DND-41 (cell line): ENCODE measurements around the gene TAGLN2.

Experiments used
- ATAC-seq: fragments of 200-7000 bp; cut with Tn5 transposase; 3 replicates; pipeline ENCODE4 v1.9.1; 2021; ENCODE audit warnings: low read depth; ENCODE audit not compliant: insufficient read depth
- DNase-seq: peaks from one replicate; pipeline ENCODE4 v3.0.0-alpha.2; 2020
- H2AFZ ChIP-seq: 2 replicates; pipeline ENCODE4 v1.6.0; 2012; ENCODE audit warnings: low read depth, low read length
- H3K27ac ChIP-seq: 2 replicates; pipeline ENCODE4 v1.5.1; 2012; ENCODE audit warnings: low read length, inconsistent platforms
- H3K27me3 ChIP-seq: fragments of 200-600 bp; sonication (generic); 2 replicates; pipeline ENCODE4 v1.6.0; 2012; ENCODE audit warnings: low read length, mild to moderate bottlenecking, inconsistent platforms; ENCODE audit not compliant: insufficient read depth, poor library complexity
- H3K36me3 ChIP-seq: 2 replicates; pipeline ENCODE4 v1.5.1; 2012; ENCODE audit warnings: low read length, inconsistent platforms; ENCODE audit not compliant: insufficient read depth
- H3K4me1 ChIP-seq: 2 replicates; pipeline ENCODE4 v1.5.1; 2012; ENCODE audit warnings: mild to moderate bottlenecking, low read length; ENCODE audit not compliant: insufficient read depth
- H3K4me2 ChIP-seq: 2 replicates; pipeline ENCODE4 v1.6.0; 2012; ENCODE audit warnings: mild to moderate bottlenecking, moderate library complexity, low read length, inconsistent platforms; ENCODE audit not compliant: insufficient read depth
- H3K4me3 ChIP-seq, 2 experiments: fragments of 200-600 bp in 1 of 2; shearing (Covaris generic) in 1 of 2; 2 replicates each; pipeline ENCODE4 v1.5.1; 2012 to 2016; ENCODE audit warnings: inconsistent platforms in 2 of 2, low read length in 2 of 2, mild to moderate bottlenecking in 2 of 2, low read depth in 1 of 2, moderate library complexity in 1 of 2
- H3K79me2 ChIP-seq: 2 replicates; pipeline ENCODE4 v1.6.0; 2012; ENCODE audit warnings: low read length, inconsistent platforms; ENCODE audit not compliant: insufficient read depth
- H3K9ac ChIP-seq: 2 replicates; pipeline ENCODE4 v1.6.0; 2012; ENCODE audit warnings: low read depth, mild to moderate bottlenecking, inconsistent platforms, low read length, moderate library complexity
- H3K9me3 ChIP-seq: 2 replicates; pipeline ENCODE4 v1.5.1; 2012; ENCODE audit warnings: low read length, moderate library complexity, mild to moderate bottlenecking, inconsistent platforms; ENCODE audit not compliant: insufficient read depth, severe bottlenecking
- H4K20me1 ChIP-seq: 2 replicates; pipeline ENCODE4 v1.6.0; 2012; ENCODE audit warnings: low read length; ENCODE audit not compliant: insufficient read depth
- EZH2 ChIP-seq: IDR thresholded peaks from 3 replicates; pipeline ENCODE4 v1.6.1; 2012; ENCODE audit warnings: borderline replicate concordance, low read depth, mild to moderate bottlenecking, moderate library complexity, low read length, inconsistent platforms; ENCODE audit not compliant: severe bottlenecking
- TF ChIP-seq, protein P1 (sequence below): IDR thresholded peaks from 2 replicates; pipeline ENCODE4 v1.5.1; 2012; ENCODE audit warnings: borderline replicate concordance, low read length, moderate library complexity, mild to moderate bottlenecking; ENCODE audit not compliant: poor library complexity, severe bottlenecking; ENCODE audit errors: extremely low read depth

TAGLN2 gene

DNA sequence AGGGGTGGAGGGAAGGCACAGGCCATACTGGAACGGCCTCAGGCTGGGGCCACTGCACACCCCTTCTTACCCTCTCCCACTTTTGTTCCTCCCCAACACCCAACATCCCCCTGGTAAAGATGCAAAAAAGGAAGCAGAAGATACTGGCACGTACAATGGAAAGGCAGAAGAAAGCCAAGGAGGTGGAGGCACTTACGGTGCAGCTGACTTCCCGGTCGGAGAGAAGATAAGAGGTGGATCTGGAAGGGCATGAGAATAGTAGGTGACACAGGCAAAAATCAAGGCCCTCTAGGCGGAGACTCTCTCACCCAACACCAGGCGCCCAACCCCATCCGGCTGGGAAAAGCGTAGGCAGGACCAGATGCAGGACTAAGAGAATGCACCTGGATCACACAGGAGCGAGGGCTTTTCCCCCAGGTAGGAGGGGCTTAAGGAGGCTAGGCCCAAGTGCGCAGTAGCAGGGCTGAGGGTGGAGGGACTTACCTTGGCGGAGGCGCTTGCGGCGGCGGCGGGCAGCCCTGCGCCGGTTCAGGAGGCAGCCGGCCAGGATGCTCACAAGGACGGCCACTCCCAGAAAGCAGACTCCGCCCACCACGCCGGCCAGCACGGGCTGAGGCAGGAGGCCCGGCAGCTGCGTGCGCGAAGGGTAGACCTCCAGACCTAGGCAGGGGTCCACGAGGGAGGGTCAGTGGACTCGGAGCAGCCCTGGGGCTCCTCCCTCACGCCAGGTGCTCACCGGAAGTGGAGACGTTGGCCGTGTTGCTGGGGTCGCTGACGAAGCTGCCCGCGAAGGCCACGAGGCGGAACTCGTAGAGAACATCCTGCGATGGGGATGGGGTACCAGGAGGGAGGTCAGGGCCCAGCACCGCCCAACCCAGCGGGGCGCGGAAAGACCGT lies 4.1 kb upstream of the TAGLN2 start:
- Histone ChIP-seq H3K36me3 (no peaks in the 10 kb centered on the region), H3K4me2 (no peak overlapping the region), H2AFZ (no peak overlapping the region), H3K79me2 (peaks cover 7% of the 10 kb centered on the region), H3K27me3 (peaks cover 3% of the 10 kb centered on the region), H3K9ac (no peak overlapping the region), H4K20me1 (no peaks in the 10 kb centered on the region), H3K9me3 (no peaks in the 10 kb centered on the region), H3K4me1 (peaks cover 19% of the 10 kb centered on the region), H3K27ac (no peak overlapping the region), H3K4me3 (no peak overlapping the region)
- TF ChIP-seq, protein P1, sequence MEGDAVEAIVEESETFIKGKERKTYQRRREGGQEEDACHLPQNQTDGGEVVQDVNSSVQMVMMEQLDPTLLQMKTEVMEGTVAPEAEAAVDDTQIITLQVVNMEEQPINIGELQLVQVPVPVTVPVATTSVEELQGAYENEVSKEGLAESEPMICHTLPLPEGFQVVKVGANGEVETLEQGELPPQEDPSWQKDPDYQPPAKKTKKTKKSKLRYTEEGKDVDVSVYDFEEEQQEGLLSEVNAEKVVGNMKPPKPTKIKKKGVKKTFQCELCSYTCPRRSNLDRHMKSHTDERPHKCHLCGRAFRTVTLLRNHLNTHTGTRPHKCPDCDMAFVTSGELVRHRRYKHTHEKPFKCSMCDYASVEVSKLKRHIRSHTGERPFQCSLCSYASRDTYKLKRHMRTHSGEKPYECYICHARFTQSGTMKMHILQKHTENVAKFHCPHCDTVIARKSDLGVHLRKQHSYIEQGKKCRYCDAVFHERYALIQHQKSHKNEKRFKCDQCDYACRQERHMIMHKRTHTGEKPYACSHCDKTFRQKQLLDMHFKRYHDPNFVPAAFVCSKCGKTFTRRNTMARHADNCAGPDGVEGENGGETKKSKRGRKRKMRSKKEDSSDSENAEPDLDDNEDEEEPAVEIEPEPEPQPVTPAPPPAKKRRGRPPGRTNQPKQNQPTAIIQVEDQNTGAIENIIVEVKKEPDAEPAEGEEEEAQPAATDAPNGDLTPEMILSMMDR, result no peak
- TF ChIP-seq EZH2, result no peak
- no peak for ATAC-seq
- DNase-seq, result no peak

GRCh38 chr1:159928491-159929050 lies 3.3 kb upstream of the TAGLN2 start:
- no peak overlapping the region for H3K9ac ChIP-seq
- H4K20me1 ChIP-seq, result peaks cover 8% of the 10 kb centered on the region; the same call in 1 of the 2 replicates
- TF ChIP-seq, protein P1, result no peak
- TF ChIP-seq EZH2, result no peak

DNA sequence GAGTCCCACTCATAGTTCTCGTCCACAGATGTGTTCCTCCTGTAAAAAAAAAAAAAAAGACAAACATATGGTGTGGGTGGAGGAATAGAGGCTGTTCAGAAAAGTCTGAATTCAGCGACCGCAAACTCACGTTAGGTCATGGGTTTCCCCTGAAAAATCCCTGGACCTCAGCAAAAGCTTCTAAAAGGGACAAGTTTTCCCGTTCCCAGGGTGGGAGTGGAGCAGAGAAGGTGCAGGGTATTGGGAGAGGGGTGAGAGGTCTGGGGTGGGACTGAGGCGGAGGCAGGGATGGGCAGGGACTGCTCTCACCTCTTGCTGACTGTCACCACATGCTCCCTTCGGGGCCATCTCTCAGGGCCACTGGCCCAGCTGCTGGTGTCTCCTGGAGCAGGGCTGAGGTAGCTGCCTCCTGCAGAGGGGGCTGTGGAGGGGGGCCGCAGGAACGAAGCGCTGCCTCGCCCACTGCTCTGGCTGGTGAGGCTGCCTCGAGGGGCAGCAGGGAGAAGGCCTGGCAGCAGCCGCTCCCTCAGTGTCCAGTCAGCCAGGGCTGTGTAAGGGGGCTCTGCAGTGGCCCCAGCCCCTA lies 2.6 kb upstream of the TAGLN2 start:
- ATAC-seq (no peak), DNase-seq (no peak)
- H2AFZ ChIP-seq, result no peak overlapping the region
- no peaks in the 10 kb centered on the region for H3K9me3 ChIP-seq
- H3K27ac ChIP-seq, result no peak overlapping the region
- H3K4me3 ChIP-seq, result no peak overlapping the region
- TF ChIP-seq, protein P1, result no peak
- TF ChIP-seq EZH2, result no peak
- H3K4me2 ChIP-seq, result no peak overlapping the region
- peaks cover 14% of the 10 kb centered on the region for H4K20me1 ChIP-seq
- H3K27me3 ChIP-seq, result peaks cover 3% of the 10 kb centered on the region
- peaks cover 22% of the 10 kb centered on the region for H3K79me2 ChIP-seq
- peaks cover 34% of the 10 kb centered on the region for H3K4me1 ChIP-seq
- H3K36me3 ChIP-seq, result no peaks in the 10 kb centered on the region
- H3K9ac ChIP-seq, result no peak overlapping the region

More at GRCh38 chr1:159928491-159929050, 3.3 kb upstream of the TAGLN2 start:
- Histone ChIP-seq H3K27ac (no peak overlapping the region), H3K9me3 (no peaks in the 10 kb centered on the region), H3K79me2 (peaks cover 16% of the 10 kb centered on the region), H3K4me2 (no peak overlapping the region), H3K4me1 (peaks cover 28% of the 10 kb centered on the region), H2AFZ (no peak overlapping the region), H3K27me3 (peaks cover 3% of the 10 kb centered on the region), H3K36me3 (no peaks in the 10 kb centered on the region), H3K4me3 (no peak overlapping the region)
- DNase-seq (no peak), ATAC-seq (no peak)
